NCI-H2227 (cell line): Measurements from ENCODE around the gene LRIG1.

Experiments used
- DNase-seq: peaks from one replicate; lab custom pipeline; 2025; ENCODE audit not compliant: unreplicated experiment; lab: John Stamatoyannopoulos, UW

LRIG1 gene

DNA sequence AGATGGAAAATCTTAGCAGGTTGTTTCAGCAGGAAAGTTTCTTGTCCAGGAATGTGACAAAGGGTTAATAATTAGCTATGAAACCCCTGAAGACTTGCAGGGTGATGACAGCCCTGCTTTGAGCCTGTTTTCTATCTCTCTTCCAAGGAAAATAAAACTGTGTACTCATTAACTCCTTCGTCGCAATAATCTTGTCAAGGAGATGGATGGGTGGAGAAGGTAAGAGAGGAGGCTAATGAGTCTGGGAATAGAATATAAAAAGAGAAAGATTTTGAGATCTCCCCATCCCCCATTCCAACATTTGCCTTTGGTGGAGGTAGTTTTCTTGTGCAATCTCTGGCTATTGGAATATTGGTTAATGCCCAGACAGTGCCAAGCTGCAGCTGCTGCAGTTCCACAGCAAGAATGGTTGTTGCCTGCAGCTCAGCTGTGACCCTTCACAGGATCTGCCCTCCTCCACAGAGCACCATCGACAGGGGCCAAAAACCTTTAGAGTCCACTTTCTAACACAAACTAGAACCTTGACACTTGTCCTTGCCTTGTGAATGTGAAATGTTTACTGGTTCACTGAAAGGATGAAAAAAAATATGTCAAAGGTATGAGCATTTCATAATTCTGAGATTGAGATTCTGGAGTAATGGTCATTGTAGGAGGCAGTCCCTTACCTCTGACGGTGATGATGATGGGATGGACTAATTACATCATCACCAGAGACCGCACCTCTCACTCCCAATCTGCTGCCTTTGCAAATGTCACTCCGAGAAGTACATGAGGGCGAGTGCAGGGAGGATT, 4.2 kb upstream of the LRIG1 start:
- DNase-seq = no peak

DNA sequence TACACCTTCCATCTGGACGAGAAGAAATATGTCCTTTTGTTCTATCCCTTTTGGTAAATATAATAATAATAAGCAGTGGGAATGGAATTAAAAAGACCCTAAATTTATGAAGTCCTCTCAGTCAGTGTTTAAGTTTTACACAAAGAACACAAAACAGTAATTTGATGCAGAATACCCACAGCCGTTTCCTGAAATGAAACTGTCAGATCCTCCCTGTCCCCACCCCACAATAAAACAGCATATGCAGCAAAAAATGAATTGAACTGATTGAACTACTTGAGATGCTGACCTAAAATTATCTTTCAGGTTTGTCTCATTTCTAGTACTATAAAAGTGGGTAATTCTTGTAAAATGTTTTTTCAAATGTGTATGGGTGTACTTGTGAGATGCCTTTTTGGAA, 2.2 kb upstream of the LRIG1 start:
- no peak for DNase-seq

- no peak for DNase-seq
Measured at GRCh38 chr3:66502245-66502874, 1.5 kb upstream of the LRIG1 start.

- DNase-seq = no peak
Measured at GRCh38 chr3:66501483-66502244, 842 bp upstream of the LRIG1 start.

DNA sequence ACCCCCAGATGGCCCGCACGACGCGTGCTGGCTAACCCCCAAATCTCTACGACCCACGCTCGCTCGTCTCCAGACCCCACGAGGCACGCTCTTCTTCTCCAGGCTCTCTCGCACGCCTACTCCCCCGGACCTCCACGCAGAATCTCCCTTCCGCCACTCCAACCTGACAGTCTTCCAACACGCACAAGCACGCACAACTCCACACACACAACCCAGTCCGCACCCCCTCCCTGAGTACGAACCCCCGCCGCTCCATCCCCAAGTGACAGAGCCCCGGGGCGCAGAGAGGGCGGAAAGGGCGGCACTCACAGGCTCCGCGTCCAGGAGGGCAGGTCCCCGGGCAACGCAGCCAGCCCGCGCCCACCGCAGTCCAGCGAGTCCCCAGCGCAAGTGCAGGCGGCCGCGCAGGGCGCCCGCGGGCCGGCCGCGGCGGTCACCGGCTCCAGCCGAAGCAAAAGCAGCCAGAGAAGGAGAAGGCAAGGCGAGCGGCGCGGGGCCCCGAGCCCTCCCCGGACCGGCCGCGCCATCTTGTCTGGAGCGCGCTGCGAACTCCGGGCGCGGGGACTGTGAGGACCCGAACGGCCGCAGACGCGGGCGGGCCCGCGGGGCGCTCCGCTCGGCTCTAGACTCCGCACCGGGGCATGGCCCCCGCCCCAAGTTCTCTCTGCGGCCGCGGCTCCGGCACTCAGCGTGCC, 794 bp downstream of the LRIG1 start:
- DNase-seq = peak; percentile 27

DNA sequence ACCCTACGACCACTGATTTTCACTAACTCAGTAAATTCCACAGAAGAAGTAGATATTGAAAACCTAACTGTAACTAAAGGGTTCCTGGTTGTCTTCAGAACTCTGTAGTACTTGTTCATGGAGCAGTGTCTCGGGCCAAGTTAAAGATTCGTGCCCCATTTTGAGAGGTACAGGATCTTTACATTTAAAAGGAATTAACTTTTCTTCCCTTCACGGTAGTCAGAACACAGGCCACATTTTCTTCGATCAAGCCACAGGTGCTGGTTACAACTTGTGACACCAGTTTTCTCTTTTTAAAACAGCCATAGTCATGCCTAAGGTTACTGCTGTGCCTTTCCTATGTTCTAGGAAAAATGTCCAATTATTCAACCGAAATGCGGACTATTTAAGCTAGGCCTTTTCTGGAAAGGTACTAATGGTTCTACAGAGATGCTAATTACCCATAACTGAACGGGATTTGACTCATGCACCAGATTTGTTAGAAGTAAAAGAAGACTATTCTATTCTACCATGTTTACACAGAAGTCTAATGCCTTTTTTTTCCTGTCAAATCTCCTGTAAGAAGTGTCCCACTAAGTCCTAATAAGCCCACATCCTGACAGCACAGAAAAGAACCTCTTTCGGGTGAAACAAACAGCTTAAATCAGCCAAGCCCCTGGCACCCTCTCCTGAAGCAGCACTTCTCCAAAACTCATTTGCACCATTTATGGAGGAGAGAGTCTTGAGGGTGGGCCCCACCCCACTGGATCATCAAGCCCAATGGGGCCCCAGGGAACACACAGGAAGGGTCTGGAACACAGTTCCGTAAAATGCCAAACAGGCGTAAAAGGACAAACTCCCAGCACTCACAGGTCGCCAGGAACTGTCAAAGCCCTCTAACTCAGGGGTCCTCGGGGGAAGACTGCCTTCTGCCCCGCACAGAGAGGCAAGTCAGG, 1.9 kb downstream of the LRIG1 start:
- DNase-seq = no peak

DNA sequence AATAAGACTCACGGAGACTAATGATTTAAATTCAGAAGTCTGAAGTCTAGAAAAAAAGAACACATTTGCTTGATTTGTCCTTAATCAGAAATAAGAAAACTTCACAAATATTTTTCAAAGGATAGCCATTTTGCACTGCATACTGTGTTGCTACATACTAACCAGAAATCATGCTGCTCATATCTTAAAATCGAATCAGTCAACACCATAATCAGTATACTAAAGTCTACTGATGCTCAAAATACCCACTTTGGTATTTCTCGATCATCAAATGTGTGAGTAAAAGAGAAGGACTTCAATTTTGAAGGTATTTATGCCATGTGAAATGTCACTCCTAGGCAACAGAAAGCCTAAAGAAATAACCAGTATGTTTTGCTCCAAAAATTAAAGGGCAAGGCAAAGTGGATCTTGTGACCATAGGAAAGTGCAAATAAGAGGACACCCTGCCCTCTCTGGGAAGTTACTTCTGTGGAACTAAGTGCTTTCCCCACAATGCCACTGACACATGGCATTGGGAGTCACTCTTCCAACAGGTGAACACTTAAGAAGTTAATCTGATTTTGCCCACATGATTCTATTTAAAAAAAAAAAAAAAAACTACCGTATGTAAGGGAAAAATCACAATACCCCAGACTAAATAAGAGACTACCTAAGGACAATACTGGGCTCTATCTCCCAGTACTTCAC, 2.7 kb downstream of the LRIG1 start:
- no peak for DNase-seq

- DNase-seq = no peak
Measured at GRCh38 chr3:66497288-66497984, 3.4 kb downstream of the LRIG1 start.

DNA sequence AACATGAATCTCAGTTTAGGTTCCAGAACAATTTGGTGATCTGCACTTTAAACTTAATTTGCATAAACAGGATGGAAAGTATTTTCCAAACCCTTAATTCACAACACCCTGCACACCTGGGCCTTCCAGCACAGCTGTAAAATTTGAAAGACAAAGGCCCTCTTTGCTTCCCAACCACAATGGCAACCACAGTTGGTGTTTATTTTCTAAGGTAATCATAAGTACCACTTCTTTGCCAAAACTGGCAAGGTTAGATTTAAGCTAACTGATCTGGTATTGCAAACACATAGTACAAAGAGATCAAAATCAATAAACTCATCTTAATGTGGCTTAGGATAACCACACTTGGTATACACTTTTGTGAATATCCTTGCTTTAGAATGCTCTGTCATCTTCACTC, 4.1 kb downstream of the LRIG1 start:
- DNase-seq = no peak

DNA sequence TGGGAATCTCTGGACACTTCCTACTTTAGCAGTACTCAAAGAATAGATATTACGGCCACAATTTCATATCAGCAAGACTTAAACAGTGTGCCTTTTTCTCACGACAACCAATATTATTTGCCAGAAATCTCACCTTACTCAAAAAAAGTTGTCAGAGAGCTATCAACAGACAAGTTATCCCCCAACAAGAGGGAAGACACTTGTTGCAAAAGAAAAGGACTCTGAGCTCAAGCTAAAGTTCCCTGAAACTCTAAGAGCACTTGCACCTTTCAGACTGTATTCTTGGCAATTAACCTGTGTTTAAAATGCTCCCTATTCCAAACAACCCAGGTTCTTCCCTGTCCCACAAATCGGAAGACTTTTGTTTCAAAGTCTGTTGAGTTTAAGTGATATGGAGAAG, 4.5 kb downstream of the LRIG1 start:
- DNase-seq = no peak

DNA sequence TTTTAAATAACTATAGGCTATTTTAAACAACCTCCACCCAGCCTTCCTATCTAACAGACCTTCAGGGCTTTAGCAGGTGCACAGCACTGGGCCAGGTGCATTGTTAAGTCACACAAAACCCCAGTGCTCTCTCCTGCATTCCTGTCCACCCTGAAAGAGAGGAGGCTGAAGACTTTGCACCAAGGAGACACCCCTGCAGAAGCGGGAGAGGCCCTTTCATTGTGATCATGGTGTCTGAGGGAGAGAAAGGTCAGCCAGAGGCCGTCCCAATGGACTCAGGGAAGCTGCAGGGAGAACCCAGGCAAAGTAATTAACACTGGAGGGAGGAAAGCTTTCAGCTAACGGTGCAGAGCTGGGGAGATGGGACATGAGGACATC, 5.2 kb downstream of the LRIG1 start:
- DNase-seq = no peak

DNA sequence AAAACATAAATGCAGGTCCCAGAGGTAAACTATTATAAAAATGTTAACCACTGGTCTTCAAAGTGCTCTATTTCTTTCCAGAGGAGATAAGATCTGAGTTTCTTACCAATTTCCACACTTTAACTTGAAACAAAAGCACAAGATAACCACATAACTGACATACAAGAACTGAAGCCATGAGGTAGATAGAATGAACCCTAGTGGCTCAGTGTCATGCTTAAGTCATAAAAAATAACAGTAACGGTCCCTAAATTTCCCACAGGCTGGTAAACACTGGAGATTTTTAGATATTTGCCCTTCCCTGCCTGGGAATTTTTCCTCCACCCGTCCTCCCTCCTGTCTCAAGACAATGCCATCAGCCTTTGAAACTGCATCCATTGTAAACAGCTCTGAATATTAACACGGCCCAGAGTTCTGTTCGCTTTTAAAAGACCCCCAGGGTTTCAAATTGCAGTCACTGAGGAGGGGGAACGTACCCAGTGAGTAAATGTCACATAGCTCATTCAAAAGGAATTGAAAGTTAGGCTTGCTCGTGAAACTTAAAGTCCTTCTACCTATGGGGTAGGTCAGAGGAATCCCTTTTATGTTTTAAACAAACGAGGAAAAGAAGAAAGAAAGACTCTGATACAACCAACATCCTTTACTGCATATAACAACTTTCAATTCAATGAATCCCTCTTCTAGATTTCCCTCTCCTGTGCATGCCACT, 5.7 kb downstream of the LRIG1 start:
- no peak for DNase-seq

- no peak for DNase-seq
Measured at GRCh38 chr3:66493458-66494099, 7.2 kb downstream of the LRIG1 start.

- DNase-seq = no peak
Measured at GRCh38 chr3:66492672-66493071, 8.2 kb downstream of the LRIG1 start.

- DNase-seq = no peak
Measured at GRCh38 chr3:66492071-66492470, 8.8 kb downstream of the LRIG1 start.

DNA sequence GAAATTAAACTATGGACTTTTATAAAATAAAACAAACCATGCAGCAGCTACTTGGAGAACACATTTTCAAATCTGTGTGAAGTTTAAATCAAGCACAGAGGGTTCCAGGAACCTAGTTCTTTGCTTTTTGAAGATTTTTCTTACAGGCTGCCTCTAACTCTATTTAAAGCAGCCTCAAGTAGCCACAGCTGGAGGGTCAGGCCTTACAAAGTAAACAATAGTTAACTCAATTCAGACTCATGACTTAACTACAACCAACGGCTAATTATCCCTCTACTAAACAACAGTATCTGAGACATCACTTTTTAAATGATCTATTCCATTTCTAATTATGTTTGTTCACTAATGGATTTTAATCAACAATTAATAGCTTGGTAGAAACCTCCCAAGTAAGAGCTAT, 9.8 kb downstream of the LRIG1 start:
- DNase-seq = no peak

DNA sequence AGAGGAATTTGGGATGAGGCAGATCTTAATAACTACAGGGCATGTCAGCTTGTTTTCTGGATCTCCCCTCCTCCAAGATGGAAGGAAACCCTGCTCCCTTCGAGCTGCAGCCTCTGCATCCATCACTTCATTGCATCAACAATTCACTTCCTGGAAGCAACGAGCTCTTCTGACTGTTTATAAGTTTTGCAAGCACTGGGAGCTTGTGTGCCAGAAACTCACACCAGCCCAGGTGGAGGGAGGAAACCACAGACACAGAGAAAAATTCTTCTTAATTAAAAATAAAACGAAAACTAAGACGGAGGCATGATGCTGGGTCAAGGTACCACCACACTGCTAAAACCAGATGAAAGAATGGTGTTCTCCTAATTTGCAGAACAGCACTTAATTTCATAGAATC, 10.6 kb downstream of the LRIG1 start:
- DNase-seq = no peak

DNA sequence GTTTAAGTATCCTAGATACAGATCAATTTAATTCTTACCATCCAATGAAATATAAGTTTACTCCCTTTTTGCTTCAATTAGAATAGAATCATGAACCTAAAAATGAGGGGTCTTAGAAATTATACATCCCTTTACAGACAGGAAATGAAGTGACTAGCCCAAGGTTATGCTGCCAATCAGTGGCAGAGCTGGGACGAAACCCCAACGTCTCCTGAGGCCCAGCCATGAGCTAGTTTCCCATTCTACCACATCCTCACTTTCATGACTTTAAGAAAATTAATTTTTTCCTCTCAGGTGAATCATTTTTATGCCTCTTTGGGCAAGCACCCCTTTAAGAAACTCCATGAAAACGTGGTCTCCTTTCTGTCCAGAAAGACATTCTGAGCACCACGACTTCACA, 11.2 kb downstream of the LRIG1 start:
- no peak for DNase-seq
